Natural killer cell treated with Interleukin-12 subunit alpha and Interleukin-12 subunit beta and Interleukin-15 and Interleukin-18, amount 100 ng/mL, for 72 hours (primary cell): ENCODE measurements around the gene CYP19A1. TPM values are rescaled to one million over a fixed set of nuclear protein-coding genes. Genes with fewer than 3 reads are reported as not detected.

ENCODE experiments used
- ATAC-seq, 2 donors: fragments of 150-1000 bp; cut with Tn5 transposase in 1 of 2; sonication (Bioruptor Pico), chemical (Tn5 transposase) in 1 of 2; 2 replicates each; pipeline ENCODE4 v1.10.0; 2021
- DNase-seq: peaks from one replicate; pipeline ENCODE4 v3.0.0; 2022; ENCODE audit warnings: low spot score
- H3K27ac Mint-ChIP-seq, 2 donors: 1 replicate in 1 of 2; 2 replicates in 1 of 2; pipeline ENCODE4 v1.8.0; 2022; ENCODE audit warnings: mixed read lengths in 2 of 2, mild to moderate bottlenecking in 1 of 2, moderate library complexity in 1 of 2
- H3K27me3 Mint-ChIP-seq, 2 donors: 1 replicate in 1 of 2; 2 replicates in 1 of 2; pipeline ENCODE4 v1.8.0; 2022; ENCODE audit warnings: mixed read lengths in 2 of 2
- H3K36me3 Mint-ChIP-seq: one replicate; pipeline ENCODE4 v1.8.0; 2022; ENCODE audit warnings: mixed read lengths
- H3K4me1 Mint-ChIP-seq, 2 donors: 1 replicate in 1 of 2; 2 replicates in 1 of 2; pipeline ENCODE4 v1.8.0; 2022; ENCODE audit warnings: low read depth in 2 of 2, mixed read lengths in 2 of 2, mild to moderate bottlenecking in 1 of 2
- H3K4me3 Mint-ChIP-seq: one replicate; pipeline ENCODE4 v1.8.0; 2022; ENCODE audit warnings: mixed read lengths
- H3K9me3 Mint-ChIP-seq: 2 replicates; pipeline ENCODE4 v1.8.0; 2022; ENCODE audit warnings: mixed read lengths
- total RNA-seq, 2 donors: library from RNA; stranded (reverse); gene quantifications; one replicate each; pipeline ENCODE4 v1.2.3, GENCODE V29; 2022

CYP19A1 gene
- total RNA-seq, 2 donors from 2014 or later = not detected

DNA sequence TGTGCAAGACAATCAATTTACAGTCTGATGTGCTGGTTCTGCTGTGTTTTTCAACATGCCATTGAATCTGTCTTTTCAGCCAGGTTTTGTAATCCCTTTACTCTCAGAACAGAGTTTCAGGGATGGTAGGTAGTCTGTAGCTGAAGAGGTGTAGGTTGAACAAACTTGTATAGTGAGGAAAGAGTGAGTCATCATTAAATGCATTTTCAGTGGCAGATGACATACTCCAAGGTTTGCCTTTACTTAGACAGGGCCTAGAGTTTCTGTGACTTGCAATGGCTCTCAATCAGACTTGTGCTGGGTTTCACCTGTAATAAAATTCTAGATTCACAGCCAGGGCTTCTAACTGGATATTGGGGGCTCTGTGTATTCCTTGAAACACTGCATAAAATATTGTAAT is 94.6 kb downstream of the CYP19A1 start:
- no peak for ATAC-seq
- Mint-ChIP-seq H3K9me3 (peaks cover 2% of the 10 kb centered on the region), H3K4me3 (no peak overlapping the region)

DNA sequence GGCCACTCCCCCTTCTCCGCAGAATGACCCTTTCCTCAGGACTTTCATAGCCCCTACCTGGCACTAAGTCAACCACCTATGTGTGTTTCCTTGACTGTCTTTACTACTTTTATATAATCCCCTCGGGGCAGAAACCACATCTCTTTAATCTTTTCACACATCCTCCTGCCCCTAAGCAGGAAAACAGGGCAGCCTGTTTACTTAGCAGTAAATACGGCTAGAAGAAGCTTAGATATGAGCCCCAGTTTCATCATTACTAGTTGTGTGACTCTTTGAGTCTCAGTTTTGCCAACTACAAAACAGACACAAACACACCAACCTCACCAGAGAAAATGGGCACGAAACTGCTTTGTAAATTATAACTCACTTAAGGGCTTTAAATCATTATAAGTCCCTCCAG is 98.3 kb downstream of the CYP19A1 start:
- Mint-ChIP-seq H3K27me3 (peaks cover 14 to 28% of the 10 kb centered on the region in 2 donors), H3K36me3 (no peaks in the 10 kb centered on the region), H3K4me3 (no peak overlapping the region), H3K9me3 (no peaks in the 10 kb centered on the region), H3K27ac (no peak overlapping the region), H3K4me1 (peaks cover 0 to 4% of the 10 kb centered on the region in 2 donors)
- ATAC-seq (no peak), DNase-seq (no peak)

More for the DNA sequence above, 94.6 kb downstream of the CYP19A1 start:
- no peaks in the 10 kb centered on the region for H3K36me3 Mint-ChIP-seq
- peaks cover 0 to 4% of the 10 kb centered on the region in 2 donors for H3K4me1 Mint-ChIP-seq
- H3K27me3 Mint-ChIP-seq = peaks cover 19 to 46% of the 10 kb centered on the region in 2 donors
- DNase-seq = no peak
- no peak overlapping the region for H3K27ac Mint-ChIP-seq

DNA sequence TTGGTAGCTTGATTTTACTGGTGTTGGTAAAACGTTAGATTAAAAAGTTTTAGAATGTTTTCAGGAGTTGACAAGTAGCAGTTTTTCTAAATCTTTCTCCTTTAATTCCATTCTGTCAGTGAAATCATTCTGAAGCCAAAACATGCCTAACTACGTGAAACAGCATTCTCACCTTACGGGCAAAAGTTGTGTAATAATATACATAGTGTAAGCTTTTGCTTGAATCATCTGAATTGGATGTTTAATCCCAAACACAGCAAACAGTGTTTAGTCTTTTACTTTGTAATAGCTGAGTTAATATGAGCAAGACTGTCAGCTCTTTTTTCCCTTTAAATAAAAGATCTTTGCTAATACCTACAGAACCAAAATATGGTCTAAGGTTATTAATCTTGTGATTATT is 100.6 kb downstream of the CYP19A1 start:
- Mint-ChIP-seq H3K27me3 (peaks cover 14 to 28% of the 10 kb centered on the region in 2 donors), H3K27ac (no peak overlapping the region), H3K4me1 (peaks cover 0 to 4% of the 10 kb centered on the region in 2 donors), H3K4me3 (no peak overlapping the region), H3K36me3 (no peaks in the 10 kb centered on the region), H3K9me3 (no peaks in the 10 kb centered on the region)
- DNase-seq = no peak
- no peak for ATAC-seq

DNA sequence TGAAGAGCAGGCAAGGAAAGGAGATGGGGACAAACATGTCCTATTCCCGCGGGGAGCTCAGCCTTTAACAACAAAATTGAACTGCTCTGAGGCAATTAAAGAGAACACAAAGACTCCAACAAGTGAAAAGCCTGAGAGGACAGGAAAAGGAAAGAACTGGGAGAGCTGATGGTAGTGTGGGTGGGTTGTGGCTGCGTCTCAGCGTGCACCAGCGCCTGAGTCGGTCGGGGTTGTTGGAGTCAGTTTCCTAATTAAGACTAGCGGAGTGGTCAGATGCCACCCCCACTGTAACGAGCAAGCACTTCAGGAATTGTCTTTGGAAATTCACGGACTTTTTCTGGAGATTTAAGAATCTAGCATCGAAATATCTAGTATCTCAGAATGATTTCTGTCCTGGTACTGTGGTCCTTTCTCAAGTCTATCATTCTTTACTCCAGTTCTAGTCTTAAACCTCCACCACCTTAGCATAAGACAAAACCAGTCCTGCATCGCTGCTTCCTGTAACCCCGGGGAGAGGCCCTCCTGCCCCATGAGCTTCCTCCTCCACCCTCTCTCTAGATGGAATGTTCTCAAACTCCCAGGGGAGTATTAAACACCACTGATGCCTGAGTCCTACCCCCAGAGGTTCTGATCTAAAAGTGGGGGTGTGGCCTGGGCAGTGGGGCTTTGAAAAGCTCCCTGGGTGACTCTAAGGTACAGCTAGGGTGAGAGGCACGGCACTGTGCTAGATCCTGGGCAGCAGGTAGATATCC is 104.0 kb downstream of the CYP19A1 start:
- H3K36me3 Mint-ChIP-seq = no peaks in the 10 kb centered on the region
- H3K4me3 Mint-ChIP-seq = no peak overlapping the region
- ATAC-seq (no peak), DNase-seq (no peak)
- peaks cover 7 to 11% of the 10 kb centered on the region in 2 donors for H3K27me3 Mint-ChIP-seq
- H3K4me1 Mint-ChIP-seq = no peaks in the 10 kb centered on the region
- H3K27ac Mint-ChIP-seq = no peak overlapping the region
- H3K9me3 Mint-ChIP-seq = no peaks in the 10 kb centered on the region

DNA sequence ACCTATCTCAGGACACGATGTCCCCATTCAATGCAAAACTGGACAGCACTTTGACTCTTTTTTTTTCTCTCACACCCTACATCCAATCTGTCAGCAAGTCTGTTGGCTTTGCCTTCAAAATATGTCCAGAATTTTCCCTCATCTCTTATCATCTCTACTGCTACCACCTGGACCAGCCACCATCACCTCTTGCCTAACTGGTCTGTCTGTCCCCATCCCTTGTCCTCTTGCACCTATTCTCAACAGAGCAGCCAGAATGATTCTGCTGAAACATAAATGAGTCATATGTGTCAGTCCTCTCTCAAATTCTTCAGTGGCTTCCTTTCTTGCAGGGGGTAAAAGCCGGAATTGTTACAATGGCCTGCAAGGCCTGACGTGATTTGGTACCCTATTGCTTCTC is 105.8 kb downstream of the CYP19A1 start:
- Mint-ChIP-seq H3K36me3 (no peaks in the 10 kb centered on the region), H3K4me1 (peaks cover 7 to 10% of the 10 kb centered on the region in 2 donors), H3K27ac (no peak overlapping the region), H3K4me3 (no peak overlapping the region), H3K27me3 (peaks cover 4 to 8% of the 10 kb centered on the region in 2 donors), H3K9me3 (no peaks in the 10 kb centered on the region)
- DNase-seq = no peak
- no peak for ATAC-seq

DNA sequence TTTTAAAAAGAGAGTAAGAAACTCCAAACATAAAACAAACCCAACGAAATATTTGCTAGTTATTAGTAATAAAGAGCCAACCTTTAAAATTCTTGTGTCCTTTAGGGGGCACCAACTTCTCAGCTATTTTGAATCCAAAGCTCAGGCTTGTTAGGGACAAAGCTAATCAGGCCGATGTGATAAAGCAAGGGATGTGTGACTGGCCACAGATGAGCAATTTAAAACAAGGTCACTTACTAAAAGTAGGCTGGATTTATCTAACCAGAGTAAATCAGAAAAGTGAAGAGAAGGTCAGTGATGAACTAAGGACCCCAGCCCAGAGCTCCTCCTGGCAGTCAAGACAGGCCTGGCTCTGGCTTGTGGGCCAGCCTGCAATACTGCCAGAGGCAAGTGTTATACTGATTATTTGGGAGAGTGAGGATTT is 108.5 kb downstream of the CYP19A1 start:
- Mint-ChIP-seq H3K27ac (no peak overlapping the region), H3K36me3 (no peaks in the 10 kb centered on the region), H3K9me3 (no peaks in the 10 kb centered on the region), H3K27me3 (peaks cover 8 to 11% of the 10 kb centered on the region in 2 donors), H3K4me3 (no peak overlapping the region), H3K4me1 (peaks cover 7 to 10% of the 10 kb centered on the region in 2 donors)
- DNase-seq (no peak), ATAC-seq (no peak)

DNA sequence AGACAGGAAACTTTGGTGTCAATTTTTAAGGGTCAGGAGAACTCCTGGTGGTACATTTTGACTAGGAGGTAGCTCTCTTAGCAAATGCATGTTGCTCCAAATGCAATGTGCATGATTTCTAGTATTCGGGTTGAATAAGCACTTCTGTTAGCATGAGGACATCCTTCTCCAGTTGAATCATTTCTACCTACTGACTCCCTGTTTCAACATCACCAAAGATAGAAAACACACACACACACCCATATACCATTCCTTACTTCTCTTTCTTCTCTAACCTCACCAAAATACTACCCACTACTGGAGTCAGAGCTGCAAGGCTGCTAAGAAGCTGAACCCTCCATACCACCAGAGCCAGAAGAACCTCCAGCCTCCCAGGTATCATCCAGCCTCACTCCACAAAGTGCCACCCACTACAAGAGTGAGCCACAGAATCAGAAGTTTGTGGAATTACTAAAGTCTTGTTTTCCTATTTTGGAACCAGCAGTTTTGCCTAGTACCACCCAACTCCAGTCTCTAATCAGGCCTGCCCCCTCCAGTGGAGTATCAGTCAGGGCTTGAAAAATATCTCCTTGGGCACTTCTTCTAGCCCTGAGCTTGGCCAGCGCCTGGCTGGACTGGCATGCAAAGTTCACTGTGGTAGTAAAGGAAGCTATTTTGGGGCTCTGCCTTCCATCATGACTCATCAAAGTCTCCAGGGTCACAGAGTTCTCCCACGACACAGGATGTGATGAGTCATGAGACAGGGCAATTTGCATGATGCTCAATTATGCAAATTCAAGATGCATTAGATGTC is 110.3 kb downstream of the CYP19A1 start:
- Mint-ChIP-seq H3K9me3 (no peaks in the 10 kb centered on the region), H3K4me1 (peaks cover 7 to 10% of the 10 kb centered on the region in 2 donors), H3K27me3 (peaks cover 4 to 12% of the 10 kb centered on the region in 2 donors), H3K36me3 (no peaks in the 10 kb centered on the region), H3K4me3 (peak overlapping the region; percentile 41), H3K27ac (peak overlapping the region; percentile 53 to 70)
- ATAC-seq = peak; percentile 83 to 90
- no peak for DNase-seq

DNA sequence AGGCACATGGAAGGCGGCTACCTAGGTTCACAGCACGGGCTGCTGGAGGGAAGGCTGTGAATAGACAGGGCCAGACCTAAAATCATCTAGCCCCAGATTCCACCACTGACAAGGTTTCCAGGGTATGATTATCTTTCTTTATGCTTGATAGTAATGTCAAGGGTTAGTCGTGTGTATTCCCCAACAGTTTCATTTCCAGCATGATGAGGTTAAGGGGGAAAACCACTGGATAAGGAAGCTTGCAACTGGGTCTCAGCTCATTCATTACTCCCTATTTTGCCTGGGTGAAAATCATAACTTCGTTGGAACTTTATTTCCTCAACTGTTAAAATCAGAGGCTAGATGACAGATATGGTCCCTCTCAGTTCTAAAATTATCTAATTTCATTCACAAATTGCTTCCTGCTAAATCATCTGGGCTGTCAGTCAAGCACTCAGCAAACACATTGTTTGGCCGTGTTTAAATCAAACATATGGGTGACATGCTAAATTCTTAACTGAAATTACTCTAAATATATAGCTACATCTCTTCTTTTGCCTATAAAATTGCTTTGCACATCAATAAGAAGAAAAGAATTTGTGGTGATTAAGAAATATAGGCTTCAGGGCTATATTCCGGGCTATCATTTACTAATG is 111.7 kb downstream of the CYP19A1 start:
- Mint-ChIP-seq H3K9me3 (no peaks in the 10 kb centered on the region), H3K27ac (no peak overlapping the region), H3K4me1 (peaks cover 7 to 10% of the 10 kb centered on the region in 2 donors)

DNA sequence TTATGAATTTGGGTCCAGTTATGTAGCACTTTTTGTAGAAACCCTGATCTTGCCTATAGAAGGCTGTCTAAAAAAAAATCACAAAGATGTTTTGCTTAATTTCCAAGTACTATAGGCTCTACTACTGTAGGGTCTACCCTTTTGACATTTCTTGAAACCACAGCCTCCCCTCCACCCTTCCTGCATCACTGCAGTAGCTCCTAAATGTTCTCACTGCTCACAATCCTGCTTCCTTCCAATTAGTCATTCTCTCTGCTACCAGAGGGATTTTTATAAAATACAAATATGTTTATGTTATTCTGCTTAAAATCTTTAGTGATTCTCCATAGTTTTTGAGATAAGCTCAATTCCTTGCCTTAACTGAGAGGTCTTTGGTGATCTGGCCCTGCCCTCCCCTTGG is 114.0 kb downstream of the CYP19A1 start:
- Mint-ChIP-seq H3K27ac (no peak overlapping the region), H3K27me3 (peaks cover 9 to 39% of the 10 kb centered on the region in 2 donors), H3K4me1 (peaks cover 7 to 10% of the 10 kb centered on the region in 2 donors), H3K36me3 (no peaks in the 10 kb centered on the region), H3K4me3 (no peak overlapping the region), H3K9me3 (no peaks in the 10 kb centered on the region)
- ATAC-seq (no peak), DNase-seq (no peak)

More for the DNA sequence above, 111.7 kb downstream of the CYP19A1 start:
- Mint-ChIP-seq H3K36me3 (no peaks in the 10 kb centered on the region), H3K27me3 (peaks cover 6 to 24% of the 10 kb centered on the region in 2 donors), H3K4me3 (no peak overlapping the region)
- DNase-seq (no peak), ATAC-seq (no peak)

DNA sequence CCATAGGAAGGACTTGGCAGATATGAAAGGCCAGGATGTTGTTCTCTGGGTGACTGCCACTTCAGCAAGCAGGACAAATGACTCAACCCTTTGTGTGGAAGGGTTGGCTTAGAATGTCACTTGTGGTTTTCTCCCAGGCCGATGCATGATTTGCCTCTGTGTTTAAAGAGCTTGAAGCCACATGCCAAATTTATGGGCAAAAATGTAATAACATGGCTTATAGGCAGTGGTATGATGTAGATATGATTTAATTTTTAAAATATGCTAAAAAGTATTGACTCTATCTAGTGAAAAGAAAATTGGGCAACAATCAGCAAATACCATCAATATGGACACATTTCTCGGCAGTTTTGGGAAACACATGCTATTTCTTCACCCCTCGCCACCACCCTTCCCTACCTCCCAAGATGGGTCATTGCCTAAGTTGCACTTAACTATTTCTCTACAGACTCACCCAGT is 114.6 kb downstream of the CYP19A1 start:
- no peaks in the 10 kb centered on the region for H3K36me3 Mint-ChIP-seq
- H3K27ac Mint-ChIP-seq = no peak overlapping the region
- peaks cover 9 to 39% of the 10 kb centered on the region in 2 donors for H3K27me3 Mint-ChIP-seq
- H3K4me1 Mint-ChIP-seq = peaks cover 7 to 8% of the 10 kb centered on the region in 2 donors
- H3K9me3 Mint-ChIP-seq = no peaks in the 10 kb centered on the region
- ATAC-seq (peak in 1 of 2 donors; percentile 47), DNase-seq (no peak)
- no peak overlapping the region for H3K4me3 Mint-ChIP-seq

DNA sequence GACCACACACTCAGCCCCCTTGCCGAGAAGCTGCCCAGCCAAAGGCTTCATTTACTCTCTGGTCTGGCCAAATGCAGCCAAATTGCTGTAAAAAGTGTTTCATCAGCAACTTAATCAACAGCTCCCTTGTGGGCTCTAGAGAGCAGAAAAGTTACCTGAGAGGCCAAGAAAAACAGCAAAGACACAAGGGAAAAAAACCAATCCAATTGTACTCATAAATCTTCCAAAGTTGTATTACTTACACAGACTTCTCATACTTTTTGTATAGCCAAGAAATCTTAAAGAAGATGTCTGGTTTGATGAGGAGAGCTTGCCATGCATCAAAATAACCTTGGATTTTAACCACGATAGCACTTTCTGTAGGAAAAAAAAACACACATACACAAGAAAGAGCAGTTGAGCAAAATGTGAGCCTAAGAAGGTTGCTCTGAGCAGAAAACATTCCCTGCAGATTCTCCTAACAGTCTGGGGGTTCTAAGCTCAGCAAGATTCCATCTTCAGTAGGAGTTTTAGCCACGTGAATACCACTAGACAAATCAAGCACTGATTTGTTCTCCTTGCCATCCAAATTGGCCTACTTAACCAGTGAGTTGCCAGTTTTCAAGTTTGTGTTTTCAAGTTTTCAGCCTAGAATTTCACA is 120.0 kb downstream of the CYP19A1 start:
- ATAC-seq = no peak
- Mint-ChIP-seq H3K27ac (no peak overlapping the region), H3K4me1 (no peaks in the 10 kb centered on the region), H3K36me3 (no peaks in the 10 kb centered on the region), H3K9me3 (no peaks in the 10 kb centered on the region), H3K27me3 (peaks cover 21 to 39% of the 10 kb centered on the region in 2 donors), H3K4me3 (no peak overlapping the region)
- no peak for DNase-seq

DNA sequence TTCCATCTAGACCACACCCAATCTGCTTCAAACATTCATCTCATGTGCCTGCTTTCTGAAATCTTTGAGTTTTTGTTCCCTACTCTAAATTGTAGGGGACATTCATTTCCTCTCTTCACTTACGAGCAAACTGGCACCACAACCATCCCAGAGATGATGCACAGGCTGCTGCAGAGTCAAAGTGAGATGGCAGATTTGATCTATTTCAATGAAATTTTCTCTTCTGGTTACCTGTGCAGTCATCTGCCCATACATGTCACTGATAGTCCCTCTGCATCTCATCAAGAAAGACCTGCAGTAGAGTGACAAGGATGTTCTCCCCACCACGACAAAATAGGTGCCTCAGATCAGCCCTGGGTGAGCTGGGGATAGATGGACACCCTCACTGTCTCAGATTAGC is 125.5 kb downstream of the CYP19A1 start:
- Mint-ChIP-seq H3K36me3 (no peaks in the 10 kb centered on the region), H3K9me3 (no peaks in the 10 kb centered on the region), H3K4me1 (no peaks in the 10 kb centered on the region), H3K27me3 (peaks cover 20 to 23% of the 10 kb centered on the region in 2 donors), H3K27ac (no peak overlapping the region), H3K4me3 (no peak overlapping the region)
- DNase-seq (no peak), ATAC-seq (no peak)

DNA sequence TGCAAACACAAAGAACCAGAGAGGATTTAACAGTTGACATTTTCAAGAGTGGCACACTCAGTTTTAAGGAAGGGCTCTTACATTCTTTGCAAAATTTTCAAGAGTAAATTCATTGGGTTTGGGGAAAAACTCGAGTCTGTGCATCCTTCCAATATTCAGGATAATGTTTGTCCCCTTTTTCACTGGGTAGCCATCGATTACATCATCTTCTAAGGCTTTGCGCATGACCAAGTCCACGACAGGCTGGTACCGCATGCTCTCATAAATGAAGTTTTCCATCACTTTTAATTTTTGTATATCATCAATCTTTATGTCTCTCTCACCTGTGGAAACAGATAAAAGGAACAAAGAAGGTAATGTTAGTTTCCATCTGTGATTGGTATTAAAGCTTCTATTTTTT is 126.2 kb downstream of the CYP19A1 start:
- H3K27me3 Mint-ChIP-seq = peaks cover 19 to 30% of the 10 kb centered on the region in 2 donors
- H3K4me1 Mint-ChIP-seq = no peaks in the 10 kb centered on the region
- DNase-seq = no peak
- H3K9me3 Mint-ChIP-seq = no peaks in the 10 kb centered on the region
- no peak overlapping the region for H3K27ac Mint-ChIP-seq
- H3K36me3 Mint-ChIP-seq = no peaks in the 10 kb centered on the region
- no peak for ATAC-seq
- H3K4me3 Mint-ChIP-seq = no peak overlapping the region
